OCI-LY7 (cell line): ENCODE results near the gene DLX5.

ENCODE experiments used
- EZH2phosphoT487 ChIP-seq: fragments of 200-600 bp; sonication (generic); IDR thresholded peaks from 2 replicates; pipeline ENCODE4 v1.6.1; 2018; ENCODE audit warnings: low read depth, borderline replicate concordance, mild to moderate bottlenecking, mixed run types, antibody characterized with exemption, low read length, moderate library complexity, mixed read lengths
- TF ChIP-seq, protein P1 (sequence below): fragments of 200-600 bp; sonication (generic); conservative IDR thresholded peaks from 2 replicates; pipeline ENCODE4 v1.5.1; 2014; ENCODE audit warnings: mild to moderate bottlenecking, antibody characterized with exemption, low read length, moderate library complexity, mixed read lengths

DNA sequence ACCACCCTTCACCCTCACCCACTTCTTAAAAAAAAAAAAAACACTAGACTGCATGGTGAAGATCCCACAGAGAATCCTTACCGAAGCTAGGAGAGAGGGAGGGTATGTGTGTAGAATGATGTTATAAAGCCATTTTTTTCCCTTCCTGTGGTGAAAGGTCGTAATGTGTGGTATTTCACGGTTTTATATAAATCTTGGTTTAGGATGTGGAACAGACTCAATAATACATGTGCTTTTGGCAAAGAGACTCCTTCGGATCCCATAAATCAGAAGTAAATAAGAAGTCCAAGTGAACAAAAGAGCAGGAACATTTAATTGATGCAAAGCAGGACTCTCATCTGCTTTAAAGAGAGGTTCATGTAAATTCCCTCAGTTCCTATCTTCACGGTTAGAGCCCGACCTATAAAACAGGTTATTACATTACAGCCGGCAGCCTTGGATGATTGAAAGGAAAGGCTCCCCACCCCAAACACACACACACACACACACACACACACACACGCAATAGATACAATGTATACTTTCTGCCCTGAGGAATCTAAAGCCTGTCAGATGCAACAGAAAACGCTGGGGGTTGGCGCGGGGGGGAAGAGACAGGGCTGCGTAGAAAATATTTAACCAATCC, 8.8 kb downstream of the DLX5 start:
- TF ChIP-seq, protein P1, sequence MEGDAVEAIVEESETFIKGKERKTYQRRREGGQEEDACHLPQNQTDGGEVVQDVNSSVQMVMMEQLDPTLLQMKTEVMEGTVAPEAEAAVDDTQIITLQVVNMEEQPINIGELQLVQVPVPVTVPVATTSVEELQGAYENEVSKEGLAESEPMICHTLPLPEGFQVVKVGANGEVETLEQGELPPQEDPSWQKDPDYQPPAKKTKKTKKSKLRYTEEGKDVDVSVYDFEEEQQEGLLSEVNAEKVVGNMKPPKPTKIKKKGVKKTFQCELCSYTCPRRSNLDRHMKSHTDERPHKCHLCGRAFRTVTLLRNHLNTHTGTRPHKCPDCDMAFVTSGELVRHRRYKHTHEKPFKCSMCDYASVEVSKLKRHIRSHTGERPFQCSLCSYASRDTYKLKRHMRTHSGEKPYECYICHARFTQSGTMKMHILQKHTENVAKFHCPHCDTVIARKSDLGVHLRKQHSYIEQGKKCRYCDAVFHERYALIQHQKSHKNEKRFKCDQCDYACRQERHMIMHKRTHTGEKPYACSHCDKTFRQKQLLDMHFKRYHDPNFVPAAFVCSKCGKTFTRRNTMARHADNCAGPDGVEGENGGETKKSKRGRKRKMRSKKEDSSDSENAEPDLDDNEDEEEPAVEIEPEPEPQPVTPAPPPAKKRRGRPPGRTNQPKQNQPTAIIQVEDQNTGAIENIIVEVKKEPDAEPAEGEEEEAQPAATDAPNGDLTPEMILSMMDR: no peak
- TF ChIP-seq EZH2phosphoT487: no peak
